ENCODE data around the gene SGMS1. TPM values are rescaled to one million over a fixed set of nuclear protein-coding genes. Genes with fewer than 3 reads are reported as not detected.
A peak's percentile ranks its signal among the peaks of the same experiment; 100 is the strongest.
"Not testable (repeated sequence)": the region's sequence is repeated elsewhere in the genome, so short reads cannot be mapped to it uniquely, and the experiment has no call there.

SGMS1 gene
- total RNA-seq, 2 donors from 2014 or later = 32.5 to 35.9 TPM

DNA sequence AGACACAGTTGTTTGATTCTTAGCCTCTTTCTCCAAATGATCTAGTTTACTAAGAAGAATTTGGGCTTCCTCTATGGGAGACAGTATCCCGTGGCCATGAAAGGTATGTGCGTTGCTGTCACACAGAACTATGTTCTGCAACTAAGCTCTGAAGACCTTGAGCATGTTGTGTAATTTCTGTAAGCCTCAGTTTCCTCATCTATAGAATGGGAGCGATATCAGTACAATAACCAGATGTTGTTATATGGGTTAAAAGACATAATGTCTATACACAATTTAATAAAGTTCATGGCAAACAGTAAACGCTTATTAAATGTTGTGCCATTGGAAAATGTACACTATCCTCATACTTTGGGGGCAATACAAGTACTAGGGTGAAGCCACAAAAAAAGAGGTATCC lies 187.0 kb downstream of the SGMS1 start:
- no peak overlapping the region for H3K4me3 ChIP-seq
- H3K27ac ChIP-seq = no peak overlapping the region
- H3K4me1 ChIP-seq = peaks cover 0 to 5% of the 10 kb centered on the region in 2 donors
- H3K36me3 ChIP-seq = no peaks in the 10 kb centered on the region
- H3K9me3 ChIP-seq = no peaks in the 10 kb centered on the region
- no peaks in the 10 kb centered on the region for H3K27me3 ChIP-seq
- TF ChIP-seq, protein P1, sequence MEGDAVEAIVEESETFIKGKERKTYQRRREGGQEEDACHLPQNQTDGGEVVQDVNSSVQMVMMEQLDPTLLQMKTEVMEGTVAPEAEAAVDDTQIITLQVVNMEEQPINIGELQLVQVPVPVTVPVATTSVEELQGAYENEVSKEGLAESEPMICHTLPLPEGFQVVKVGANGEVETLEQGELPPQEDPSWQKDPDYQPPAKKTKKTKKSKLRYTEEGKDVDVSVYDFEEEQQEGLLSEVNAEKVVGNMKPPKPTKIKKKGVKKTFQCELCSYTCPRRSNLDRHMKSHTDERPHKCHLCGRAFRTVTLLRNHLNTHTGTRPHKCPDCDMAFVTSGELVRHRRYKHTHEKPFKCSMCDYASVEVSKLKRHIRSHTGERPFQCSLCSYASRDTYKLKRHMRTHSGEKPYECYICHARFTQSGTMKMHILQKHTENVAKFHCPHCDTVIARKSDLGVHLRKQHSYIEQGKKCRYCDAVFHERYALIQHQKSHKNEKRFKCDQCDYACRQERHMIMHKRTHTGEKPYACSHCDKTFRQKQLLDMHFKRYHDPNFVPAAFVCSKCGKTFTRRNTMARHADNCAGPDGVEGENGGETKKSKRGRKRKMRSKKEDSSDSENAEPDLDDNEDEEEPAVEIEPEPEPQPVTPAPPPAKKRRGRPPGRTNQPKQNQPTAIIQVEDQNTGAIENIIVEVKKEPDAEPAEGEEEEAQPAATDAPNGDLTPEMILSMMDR (IDR thresholded peaks at IDR 0.05) = no peak
- DNase-seq (ENCODE audit: low spot score) = no peak

DNA sequence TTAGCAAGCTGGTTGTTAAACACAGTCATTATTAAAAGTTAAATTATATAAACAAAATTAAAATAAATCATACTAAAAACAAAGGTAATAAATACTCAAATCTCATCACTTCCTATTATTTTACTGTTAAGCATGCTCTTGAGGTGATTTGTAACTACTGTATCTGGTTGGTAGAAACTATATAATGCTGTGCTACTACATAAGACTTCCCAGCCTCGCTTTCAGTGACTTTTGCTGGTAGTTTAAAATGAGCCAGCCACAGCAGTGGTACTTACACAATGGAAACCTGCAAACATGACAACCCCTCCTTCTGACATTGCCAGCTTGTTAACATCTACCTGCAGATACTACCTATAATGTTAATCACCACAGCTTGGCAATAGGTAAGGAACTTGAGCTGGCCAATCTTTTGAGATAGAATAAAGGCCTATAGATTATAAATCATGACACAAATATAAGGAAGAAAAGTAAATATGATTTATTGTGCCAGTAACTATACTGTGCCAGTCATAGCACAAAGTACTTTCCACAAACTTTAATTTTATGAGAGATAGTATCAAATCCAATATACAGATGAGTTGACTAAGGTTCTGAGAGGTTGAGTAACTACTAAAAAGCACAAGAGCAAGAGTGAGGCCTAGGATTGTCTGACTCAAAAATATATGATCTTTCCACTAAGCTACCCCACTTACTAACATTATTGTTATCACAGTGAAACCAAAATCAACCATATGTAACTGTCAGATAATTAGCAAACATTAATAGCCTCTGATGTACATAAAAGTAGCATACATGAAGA lies 191.3 kb downstream of the SGMS1 start:
- Histone ChIP-seq H3K27me3 (no peaks in the 10 kb centered on the region), H3K4me3 (no peak overlapping the region), H3K9me3 (no peaks in the 10 kb centered on the region), H3K4me1 (peaks cover 0 to 8% of the 10 kb centered on the region in 2 donors), H3K36me3 (no peaks in the 10 kb centered on the region), H3K27ac (peak overlapping the region in 1 of 2 donors; percentile 62)
- TF ChIP-seq, protein P1 (IDR thresholded peaks at IDR 0.05) = no peak
- no peak for DNase-seq (ENCODE audit: low spot score)

DNA sequence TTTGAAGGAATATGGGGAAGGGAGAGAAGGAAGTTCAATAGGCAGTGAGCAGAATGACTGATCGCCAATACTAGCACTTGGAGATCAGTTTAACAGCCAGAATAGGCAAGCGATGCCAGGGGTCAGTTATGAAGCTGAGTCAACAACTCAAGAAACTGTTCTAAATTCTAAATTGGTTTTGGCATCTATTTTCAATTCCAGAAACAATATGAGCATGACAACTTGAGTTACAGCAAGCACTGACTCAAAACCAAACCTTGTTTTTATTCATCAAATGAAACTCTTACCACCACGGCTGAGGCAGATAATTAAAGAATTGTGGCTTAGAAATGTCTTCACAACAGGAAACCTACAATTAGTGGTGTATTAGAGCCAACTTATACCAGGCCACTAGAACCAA lies 192.0 kb downstream of the SGMS1 start:
- Histone ChIP-seq H3K27ac (peak overlapping the region in 1 of 2 donors; percentile 62), H3K27me3 (no peaks in the 10 kb centered on the region), H3K4me3 (no peak overlapping the region), H3K9me3 (no peaks in the 10 kb centered on the region), H3K4me1 (peaks cover 0 to 8% of the 10 kb centered on the region in 2 donors), H3K36me3 (no peaks in the 10 kb centered on the region)
- DNase-seq (ENCODE audit: low spot score) = no peak
- TF ChIP-seq, protein P1 (IDR thresholded peaks at IDR 0.05) = no peak

DNA sequence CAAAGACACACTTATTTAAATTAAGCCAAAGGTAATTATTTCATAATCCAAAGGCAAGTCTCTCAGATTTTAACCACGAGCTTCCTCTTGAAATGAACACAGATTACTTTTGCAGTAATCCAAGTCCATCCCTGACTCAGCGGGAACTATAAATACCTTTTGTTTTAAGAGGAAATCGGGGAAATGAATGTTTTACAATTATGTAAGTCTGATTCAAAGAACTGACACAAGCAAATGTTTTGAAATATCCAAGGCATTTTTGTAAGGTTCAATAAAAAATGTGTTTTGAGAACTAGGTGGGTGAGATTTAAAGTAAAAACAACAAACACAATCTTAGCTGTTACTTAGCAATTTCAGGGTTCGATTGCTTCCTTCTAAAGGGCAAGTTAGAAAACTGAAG lies 192.6 kb downstream of the SGMS1 start:
- Histone ChIP-seq H3K27ac (peak overlapping the region in 1 of 2 donors; percentile 62), H3K4me3 (no peak overlapping the region), H3K4me1 (peaks cover 0 to 8% of the 10 kb centered on the region in 2 donors), H3K27me3 (no peaks in the 10 kb centered on the region), H3K36me3 (no peaks in the 10 kb centered on the region), H3K9me3 (no peaks in the 10 kb centered on the region)
- DNase-seq (ENCODE audit: low spot score) = no peak
- TF ChIP-seq, protein P1 (IDR thresholded peaks at IDR 0.05) = no peak

DNA sequence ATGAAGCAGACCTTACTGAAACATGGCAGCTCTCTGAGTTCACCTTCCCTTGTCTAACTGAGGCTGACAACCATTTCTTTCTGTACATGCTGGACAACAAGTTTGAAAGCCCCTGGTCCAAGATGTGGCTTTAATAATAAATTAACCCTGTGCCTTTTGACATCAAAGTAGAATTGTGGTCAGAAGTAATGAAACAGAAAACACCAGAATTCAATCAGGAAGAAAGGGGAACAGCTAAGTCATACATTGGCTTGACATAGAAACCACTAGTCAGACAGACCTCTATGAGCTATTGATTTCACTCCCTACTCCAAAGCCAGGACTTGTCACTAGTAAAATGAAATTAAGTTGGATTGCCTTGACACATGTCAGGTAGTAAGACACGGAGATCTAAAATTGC lies 197.3 kb downstream of the SGMS1 start:
- DNase-seq (ENCODE audit: low spot score) = no peak
- H3K9me3 ChIP-seq = no peaks in the 10 kb centered on the region
- TF ChIP-seq, protein P1 (IDR thresholded peaks at IDR 0.05) = no peak
- no peaks in the 10 kb centered on the region for H3K36me3 ChIP-seq
- H3K27ac ChIP-seq = no peak overlapping the region
- no peaks in the 10 kb centered on the region for H3K4me1 ChIP-seq
- no peak overlapping the region for H3K4me3 ChIP-seq
- no peaks in the 10 kb centered on the region for H3K27me3 ChIP-seq

DNA sequence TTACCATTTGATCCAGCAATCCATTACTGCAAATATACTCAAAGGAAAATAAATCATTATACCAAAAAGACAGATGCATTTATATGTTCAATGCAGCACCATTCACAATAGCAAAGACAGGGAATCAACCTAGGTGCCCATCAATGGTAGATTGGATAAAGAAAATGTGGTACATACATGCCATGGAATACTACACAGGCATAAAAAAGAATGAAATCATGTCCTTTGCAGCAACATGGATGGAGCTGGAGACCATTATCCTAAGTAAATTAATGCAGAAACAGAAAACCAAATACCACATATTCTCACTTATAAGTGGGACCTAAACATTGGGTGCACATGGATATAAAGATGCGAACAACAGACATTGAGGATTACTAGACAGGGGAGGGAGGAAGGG lies 198.5 kb downstream of the SGMS1 start:
- H3K4me1 ChIP-seq; H3K27ac ChIP-seq; H3K36me3 ChIP-seq; H3K9me3 ChIP-seq; DNase-seq (ENCODE audit: low spot score); H3K27me3 ChIP-seq; H3K4me3 ChIP-seq: not testable (repeated sequence)

Data from right atrium auricular region (tissue), 2 donors.